MCF 10A (cell line): ENCODE data around the gene SLC2A8. TPM values are rescaled to one million over a fixed set of nuclear protein-coding genes. Genes with fewer than 3 reads are reported as not detected.

ENCODE experiments used
- BruUV-seq: library from RNA; stranded (reverse); fragments of 400-500 nt; replicated peaks from 2 replicates; lab custom pipeline; 2021; lab: Mats Ljungman, UMichigan
- CTCF ChIA-PET: fragments of 300-600 bp; sonication (Branson Sonifier 250); formaldehyde crosslinking; extraction: SDS; loops from one replicate; lab custom pipeline; 2021; ENCODE audit warnings: antibody characterized with exemption, inconsistent platforms; lab: Yijun Ruan, JAX
- POLR2A ChIA-PET: fragments of 300-600, 350-650 bp; sonication (Branson Sonifier 250); formaldehyde crosslinking; extraction: SDS; loops from one replicate; lab custom pipeline; 2020; ENCODE audit warnings: antibody characterized with exemption, inconsistent platforms; lab: Yijun Ruan, JAX
- DNase-seq: peaks from one replicate; pipeline ENCODE4 v3.0.0-alpha.2; 2018; ENCODE audit not compliant: unreplicated experiment
- H3K27ac Mint-ChIP-seq: one replicate; pipeline ENCODE4 v1.8.0; 2022; ENCODE audit warnings: mild to moderate bottlenecking, low read depth, mixed read lengths; ENCODE audit not compliant: unreplicated experiment
- H3K27me3 Mint-ChIP-seq: one replicate; pipeline ENCODE4 v1.8.0; 2022; ENCODE audit warnings: mixed read lengths; ENCODE audit not compliant: insufficient read depth, unreplicated experiment
- H3K36me3 Mint-ChIP-seq: one replicate; pipeline ENCODE4 v1.8.0; 2022; ENCODE audit warnings: mild to moderate bottlenecking, moderate library complexity, mixed read lengths; ENCODE audit not compliant: insufficient read depth, unreplicated experiment
- H3K4me1 Mint-ChIP-seq: one replicate; pipeline ENCODE4 v1.8.0; 2022; ENCODE audit warnings: mixed read lengths; ENCODE audit not compliant: insufficient read depth, unreplicated experiment
- H3K4me3 Mint-ChIP-seq: one replicate; pipeline ENCODE4 v1.8.0; 2022; ENCODE audit warnings: mild to moderate bottlenecking, moderate library complexity, mixed read lengths; ENCODE audit not compliant: unreplicated experiment
- H3K9me3 Mint-ChIP-seq: one replicate; pipeline ENCODE4 v1.8.0; 2022; ENCODE audit warnings: mixed read lengths; ENCODE audit not compliant: unreplicated experiment
- intact Hi-C: fragments of 100-400 bp; cut with micrococcal nuclease; formaldehyde crosslinking; loops from 2 replicates; pipeline ENCODE4 v1.14.1; 2022
- total RNA-seq: library from RNA; stranded (reverse); gene quantifications from 2 replicates; pipeline ENCODE4 v1.2.3, GENCODE V29; 2022
- TF ChIP-seq, protein P1 (sequence below): fragments of 200-600 bp; IDR thresholded peaks from one replicate; pipeline ENCODE4 v1.8.0; 2022; ENCODE audit warnings: antibody characterized with exemption, mild to moderate bottlenecking; ENCODE audit not compliant: unreplicated experiment

The SLC2A8 gene
- total RNA-seq, 1 experiment from 2014 or later = 14.0 TPM

DNA sequence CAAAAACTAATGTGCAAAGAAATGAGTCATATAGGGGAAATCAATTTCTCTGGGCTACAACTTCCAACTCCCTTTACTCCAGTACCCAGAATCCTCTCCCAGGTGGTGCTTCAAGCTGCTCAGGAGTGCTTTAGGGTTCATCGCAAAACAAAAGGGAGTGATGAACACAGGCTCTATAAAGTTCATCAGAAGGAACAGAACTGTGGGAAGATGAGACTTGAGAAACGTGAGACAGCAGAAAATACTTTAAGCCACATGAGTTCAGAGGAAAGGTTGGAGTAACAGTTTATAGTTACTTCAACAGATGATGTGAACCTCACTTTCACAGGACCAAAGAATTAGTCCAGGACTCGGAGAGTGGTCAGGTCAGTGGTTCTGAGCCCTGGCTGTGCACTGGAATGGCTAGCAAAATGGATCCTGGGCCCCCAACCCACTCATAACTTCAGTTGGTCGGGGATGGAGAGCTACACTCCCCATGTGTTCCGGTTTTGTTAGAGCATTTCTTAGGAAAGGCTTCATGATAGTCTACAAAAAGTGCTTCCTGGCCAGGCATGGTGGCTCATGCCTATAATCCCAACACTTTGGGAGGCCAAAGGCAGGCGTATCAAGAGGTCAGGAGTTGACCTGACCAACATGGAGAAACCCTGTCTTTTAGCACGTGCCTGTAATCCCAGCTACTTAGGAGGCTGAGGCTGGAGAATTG is 49.9 kb downstream of the SLC2A8 start:
- no TSS peak for BruUV-seq
- DNase-seq = peak; percentile 16
- Mint-ChIP-seq H3K36me3 (peaks cover 89% of the 10 kb centered on the region), H3K9me3 (no peaks in the 10 kb centered on the region), H3K27ac (peak overlapping the region; percentile 66), H3K4me1 (peaks cover 50% of the 10 kb centered on the region), H3K27me3 (no peaks in the 10 kb centered on the region), H3K4me3 (no peak overlapping the region)
- ChIA-PET POLR2A (interaction anchor here (1.1 to 2.7 kb wide), 4 partner anchors 18 to 232 kb away, joined by 3 to 17 read pairs (median 4); partner anchors contain the start of gene ZNF79), CTCF (no interaction called here)
- intact Hi-C loops = loop anchor here (5.0 to 10.0 kb wide), 2 partner anchors 85 to 232 kb away; no protein-coding TSS in a partner anchor
- TF ChIP-seq, protein P1, sequence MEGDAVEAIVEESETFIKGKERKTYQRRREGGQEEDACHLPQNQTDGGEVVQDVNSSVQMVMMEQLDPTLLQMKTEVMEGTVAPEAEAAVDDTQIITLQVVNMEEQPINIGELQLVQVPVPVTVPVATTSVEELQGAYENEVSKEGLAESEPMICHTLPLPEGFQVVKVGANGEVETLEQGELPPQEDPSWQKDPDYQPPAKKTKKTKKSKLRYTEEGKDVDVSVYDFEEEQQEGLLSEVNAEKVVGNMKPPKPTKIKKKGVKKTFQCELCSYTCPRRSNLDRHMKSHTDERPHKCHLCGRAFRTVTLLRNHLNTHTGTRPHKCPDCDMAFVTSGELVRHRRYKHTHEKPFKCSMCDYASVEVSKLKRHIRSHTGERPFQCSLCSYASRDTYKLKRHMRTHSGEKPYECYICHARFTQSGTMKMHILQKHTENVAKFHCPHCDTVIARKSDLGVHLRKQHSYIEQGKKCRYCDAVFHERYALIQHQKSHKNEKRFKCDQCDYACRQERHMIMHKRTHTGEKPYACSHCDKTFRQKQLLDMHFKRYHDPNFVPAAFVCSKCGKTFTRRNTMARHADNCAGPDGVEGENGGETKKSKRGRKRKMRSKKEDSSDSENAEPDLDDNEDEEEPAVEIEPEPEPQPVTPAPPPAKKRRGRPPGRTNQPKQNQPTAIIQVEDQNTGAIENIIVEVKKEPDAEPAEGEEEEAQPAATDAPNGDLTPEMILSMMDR = no peak

DNA sequence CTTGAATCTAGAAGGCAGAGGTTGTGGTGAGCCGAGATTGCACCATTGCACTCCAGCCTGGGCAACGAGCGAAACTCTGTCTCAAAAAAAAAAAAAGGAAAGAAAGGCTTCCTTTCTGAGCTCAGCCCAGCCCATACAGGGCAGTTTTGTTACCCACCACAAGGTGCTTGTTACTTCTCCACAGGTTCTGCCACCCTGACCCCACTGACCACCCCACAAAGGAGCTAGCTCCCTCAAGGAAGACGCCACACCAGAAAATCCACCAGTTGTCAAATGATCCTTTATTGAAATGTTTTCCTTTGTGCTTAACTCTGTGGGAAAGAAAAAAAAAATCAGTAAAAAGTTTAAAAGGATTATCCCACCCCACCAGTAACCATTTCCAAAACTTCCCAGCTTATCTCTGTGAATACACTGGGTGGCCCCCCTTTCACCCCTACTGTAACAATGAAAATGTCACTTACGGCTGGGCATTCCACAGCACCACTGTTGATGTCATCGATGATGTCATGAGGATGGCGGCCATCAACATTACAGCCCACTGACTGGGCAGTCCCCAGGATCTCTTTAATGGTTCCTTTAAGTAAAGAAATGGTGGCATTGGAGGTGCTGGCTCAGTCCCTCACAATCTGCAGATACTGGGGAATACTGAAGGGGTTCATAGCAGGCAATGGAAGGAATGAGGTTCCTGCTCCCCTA is 50.6 kb downstream of the SLC2A8 start:
- intact Hi-C loops = loop anchor here (5.0 to 10.0 kb wide), 2 partner anchors 85 to 233 kb away; no protein-coding TSS in a partner anchor
- Mint-ChIP-seq H3K4me1 (peaks cover 51% of the 10 kb centered on the region), H3K9me3 (no peaks in the 10 kb centered on the region), H3K4me3 (peak overlapping the region; percentile 93), H3K27ac (peak overlapping the region; percentile 97), H3K36me3 (peaks cover 86% of the 10 kb centered on the region), H3K27me3 (no peaks in the 10 kb centered on the region)
- no peak for DNase-seq
- ChIA-PET CTCF (no interaction called here), POLR2A (interaction anchor here (1.0 to 2.7 kb wide), 6 partner anchors 12 to 233 kb away, joined by 3 to 17 read pairs (median 4); partner anchors contain the start of genes SLC2A8 and ZNF79)
- TF ChIP-seq, protein P1 = no peak
- no TSS peak for BruUV-seq

DNA sequence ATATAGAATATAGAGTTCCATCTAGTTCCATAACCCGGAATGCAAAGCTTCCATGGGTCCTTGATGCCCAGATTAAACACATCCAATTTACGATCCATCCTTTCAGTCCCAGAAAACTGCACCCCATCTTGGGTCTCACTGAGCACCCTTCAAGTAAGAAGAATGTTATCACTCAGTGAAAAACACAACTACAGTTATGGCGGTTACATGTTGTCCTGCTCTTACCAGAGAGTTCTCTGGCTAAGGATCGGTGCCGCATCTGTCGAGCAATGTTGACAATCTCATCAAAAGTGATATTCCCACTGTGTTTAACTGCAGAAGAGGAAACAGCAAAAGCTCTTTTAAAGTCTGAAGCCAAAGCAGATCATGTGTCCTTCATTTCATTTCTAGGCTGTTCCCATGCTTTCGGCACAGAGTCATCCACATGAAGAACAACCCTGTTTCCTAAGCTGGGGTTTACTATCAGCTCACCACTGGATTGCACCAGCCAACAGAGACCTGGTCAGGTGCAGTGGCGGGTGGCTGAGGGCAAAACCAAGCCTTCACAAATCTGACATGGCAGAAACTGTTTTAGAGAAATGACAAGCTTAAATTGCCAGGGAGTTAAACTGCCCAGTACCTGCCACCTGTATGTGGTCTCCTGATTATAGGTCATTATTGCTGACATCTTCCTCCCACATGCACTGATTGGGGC is 51.3 kb downstream of the SLC2A8 start:
- Mint-ChIP-seq H3K4me1 (peaks cover 55% of the 10 kb centered on the region), H3K36me3 (peaks cover 86% of the 10 kb centered on the region), H3K9me3 (no peaks in the 10 kb centered on the region), H3K4me3 (peak overlapping the region; percentile 93), H3K27me3 (no peaks in the 10 kb centered on the region), H3K27ac (peak overlapping the region; percentile 97)
- intact Hi-C loops = loop anchor here (5.0 to 10.0 kb wide), 2 partner anchors 86 to 233 kb away; no protein-coding TSS in a partner anchor
- DNase-seq = peak; percentile 25
- BruUV-seq = no TSS peak
- CTCF ChIA-PET = no interaction called here
- TF ChIP-seq, protein P1 = no peak
- POLR2A ChIA-PET = interaction anchor here (0.7 to 2.7 kb wide), 7 partner anchors 13 to 828 kb away, joined by 3 to 17 read pairs (median 3); partner anchors contain the start of genes GOLGA2, SLC2A8, SWI5 and ZNF79
